Stimulated activated CD8-positive, alpha-beta memory T cell treated with anti-CD3 and anti-CD28 coated beads, Interleukin-15, amount 100 ng/mL, for 4 hours (primary cell): ENCODE results near the gene ZNF813.
"Not testable (repeated sequence)": the region's sequence is repeated elsewhere in the genome, so short reads cannot be mapped to it uniquely, and the experiment has no call there.

Experiments used
- DNase-seq, 2 donors: peaks; one replicate each; pipeline ENCODE4 v3.0.0-alpha.2; 2020; ENCODE audit warnings: low read depth in 2 of 2

The ZNF813 gene

DNA sequence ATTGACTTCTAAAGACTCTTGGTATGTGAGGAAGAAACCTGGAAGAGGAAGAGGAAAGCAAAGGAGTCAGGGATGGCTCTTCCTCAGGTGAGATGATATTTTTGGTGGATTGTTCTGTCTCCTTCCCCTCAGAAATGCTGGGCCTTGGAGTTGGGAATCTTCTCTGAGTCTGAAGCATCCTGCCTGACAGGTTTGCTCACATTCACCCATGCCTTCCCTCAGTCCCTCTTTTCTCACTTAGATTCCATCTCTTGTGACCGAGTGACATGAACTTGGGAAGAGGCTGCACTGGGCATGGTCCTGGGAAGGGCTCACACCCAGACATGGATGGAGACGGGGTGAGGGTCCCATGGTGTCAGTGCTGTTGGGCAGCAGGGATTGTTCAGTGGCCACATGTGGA lies 16.2 kb downstream of the ZNF813 start:
- not testable (repeated sequence) for DNase-seq

DNA sequence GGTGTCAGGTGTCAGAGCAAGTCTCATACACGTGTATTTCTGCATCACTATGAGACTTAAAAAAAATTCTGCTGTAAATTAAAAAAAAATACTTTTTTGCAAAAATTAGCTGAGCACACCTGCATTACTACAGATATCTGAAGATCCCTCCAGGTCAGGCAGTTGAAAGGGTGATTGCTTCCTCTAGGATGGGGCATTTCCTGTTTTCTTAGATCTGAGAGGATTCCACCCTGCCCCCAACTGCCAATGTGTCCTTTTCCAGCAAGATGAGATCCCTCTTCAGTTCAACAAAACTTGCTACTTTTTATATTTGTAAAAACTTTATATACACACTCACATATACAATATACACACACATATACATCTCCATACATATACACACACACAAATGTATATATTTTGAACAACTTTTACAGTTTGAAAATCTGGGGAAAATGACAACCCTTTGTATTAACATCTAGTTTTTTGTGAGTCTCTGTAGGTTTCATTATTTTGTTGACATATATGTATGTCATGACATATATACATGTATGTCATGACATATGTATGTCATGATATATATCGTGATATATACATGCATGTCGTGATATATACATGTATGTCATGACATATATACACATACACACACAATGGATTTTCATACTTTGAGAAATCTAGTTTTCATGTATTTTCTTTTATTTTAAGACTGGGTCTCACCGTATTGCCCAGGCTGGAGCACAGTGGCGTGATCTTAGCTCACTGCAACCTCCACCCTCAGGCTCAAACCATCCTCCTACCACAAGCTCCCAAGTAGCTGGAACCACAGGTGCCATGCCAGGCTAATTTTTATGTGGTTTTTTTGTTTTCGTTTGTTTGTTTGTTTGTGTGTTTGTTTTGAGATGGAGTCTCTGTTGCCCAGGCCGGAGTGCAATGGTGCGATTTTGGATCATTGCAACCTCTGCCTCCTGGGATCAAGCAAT lies 17.8 kb downstream of the ZNF813 start:
- DNase-seq, result no peak

DNA sequence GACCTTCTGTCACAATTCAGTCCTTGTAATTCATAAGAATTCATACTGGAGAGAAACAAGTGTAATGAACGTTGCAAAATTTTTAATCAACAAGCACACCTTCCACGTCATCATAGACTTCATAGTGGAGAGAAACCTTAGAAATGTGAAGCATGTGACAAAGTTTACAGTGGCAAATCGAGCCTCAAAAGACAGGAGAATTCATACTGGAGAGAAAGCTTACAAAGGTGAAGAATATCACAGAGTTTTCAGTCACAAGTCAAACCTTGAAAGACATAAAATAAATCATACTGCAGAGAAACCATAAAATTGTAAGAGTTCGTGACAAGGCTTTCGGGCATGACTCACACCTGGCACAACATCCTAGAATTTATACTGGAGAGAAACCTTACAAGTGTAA lies 24.6 kb downstream of the ZNF813 start:
- DNase-seq, result no peak

DNA sequence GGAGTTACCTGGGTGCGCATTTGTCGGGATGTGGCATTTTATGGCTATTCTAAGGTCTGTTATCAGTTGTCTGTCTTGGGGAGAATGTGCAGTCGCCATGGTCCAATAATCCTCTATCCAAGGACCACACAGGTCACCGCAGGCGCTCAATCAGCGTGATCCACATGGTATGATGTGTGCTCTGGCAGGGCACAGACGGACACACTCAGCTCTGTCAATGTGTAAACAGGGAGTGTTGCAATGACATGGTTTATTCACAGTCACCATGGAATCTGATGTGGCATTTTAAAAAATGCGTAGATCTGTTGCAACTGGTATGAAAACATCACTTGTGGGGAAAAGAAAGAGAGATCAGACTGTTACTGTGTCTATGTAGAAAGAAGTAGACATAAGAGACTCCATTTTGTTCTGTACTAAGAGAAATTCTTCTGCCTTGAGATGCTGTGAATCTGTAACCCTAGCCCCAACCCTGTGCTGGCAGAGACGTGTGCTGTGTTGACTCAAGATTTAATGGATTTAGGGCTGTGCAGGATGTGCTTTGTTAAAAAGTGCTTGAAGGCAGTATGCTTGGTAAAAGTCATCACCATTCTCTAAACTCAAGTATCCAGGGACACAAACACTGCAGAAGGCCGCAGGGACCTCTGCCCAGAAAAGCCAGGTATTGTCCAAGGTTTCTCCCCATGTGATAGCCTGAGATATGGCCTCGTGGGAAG lies 29.9 kb downstream of the ZNF813 start:
- DNase-seq, result not testable (repeated sequence)

DNA sequence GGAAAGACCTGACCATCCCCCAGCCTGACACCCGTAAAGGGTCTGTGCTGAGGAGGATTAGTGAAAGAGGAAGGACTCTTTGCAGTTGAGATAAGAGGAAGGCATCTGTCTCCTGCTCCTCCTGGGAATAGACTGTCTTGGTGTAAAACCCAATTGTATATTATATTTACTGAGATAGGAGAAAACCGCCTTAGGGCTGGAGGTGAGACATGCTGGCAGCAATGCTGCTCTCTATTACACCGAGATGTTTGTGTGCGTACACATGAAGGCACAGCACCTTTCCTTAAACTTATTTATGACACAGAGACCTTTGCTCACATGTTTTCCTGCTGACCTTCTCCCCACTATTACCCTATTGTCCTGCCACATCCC lies 30.5 kb downstream of the ZNF813 start:
- not testable (repeated sequence) for DNase-seq

DNA sequence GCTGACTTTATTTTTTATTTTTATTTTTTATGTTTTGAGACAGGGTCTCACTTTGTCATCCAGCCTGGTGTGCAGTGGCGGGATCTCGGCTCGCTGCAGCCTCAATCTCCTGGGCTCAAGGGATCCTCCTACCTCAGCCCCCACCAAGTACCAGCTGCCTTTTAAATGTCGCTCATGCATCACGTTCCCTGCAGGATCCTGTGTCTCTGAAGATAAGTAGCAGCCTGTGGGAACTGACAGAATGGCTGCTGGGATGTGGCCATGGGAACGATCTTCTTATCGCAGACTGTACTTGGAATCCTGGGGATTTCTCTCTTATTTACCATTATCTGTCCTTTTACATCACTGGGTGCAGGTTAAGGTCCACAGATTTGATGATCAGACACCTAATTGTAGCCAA lies 35.6 kb downstream of the ZNF813 start:
- DNase-seq, result not testable (repeated sequence)

DNA sequence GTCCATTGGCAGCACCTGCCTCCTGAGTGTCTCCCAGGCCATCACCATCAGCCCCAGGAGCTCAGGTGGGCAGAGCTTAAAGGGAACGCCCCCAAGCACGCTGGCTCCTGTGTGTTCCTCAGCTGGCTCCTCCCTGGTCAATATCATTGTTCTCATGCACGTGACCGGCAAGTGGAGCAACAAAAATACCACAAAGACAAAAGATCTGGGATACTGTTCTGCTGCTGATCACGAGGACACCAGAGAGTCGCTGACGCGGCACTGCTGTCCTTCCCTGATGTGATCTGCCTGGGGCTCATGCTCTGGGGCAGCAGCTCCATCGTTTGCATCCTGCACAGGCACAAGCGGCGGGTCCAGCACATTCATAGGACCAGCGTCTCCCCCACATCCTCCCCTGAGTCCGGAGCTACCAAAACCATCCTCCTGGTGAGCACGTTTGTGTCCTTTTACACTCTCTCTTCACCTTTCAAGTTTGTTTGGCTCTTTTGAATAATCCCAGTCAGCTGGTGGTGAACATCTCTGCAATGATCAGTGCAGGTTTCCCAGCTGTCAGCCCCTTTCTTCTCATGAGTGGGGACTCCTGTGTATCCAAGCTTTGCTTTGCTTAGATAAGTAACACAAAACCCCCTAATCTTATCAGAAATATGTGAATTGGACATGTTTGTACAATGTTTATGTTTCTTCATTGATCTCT lies 36.3 kb downstream of the ZNF813 start:
- not testable (repeated sequence) for DNase-seq

DNA sequence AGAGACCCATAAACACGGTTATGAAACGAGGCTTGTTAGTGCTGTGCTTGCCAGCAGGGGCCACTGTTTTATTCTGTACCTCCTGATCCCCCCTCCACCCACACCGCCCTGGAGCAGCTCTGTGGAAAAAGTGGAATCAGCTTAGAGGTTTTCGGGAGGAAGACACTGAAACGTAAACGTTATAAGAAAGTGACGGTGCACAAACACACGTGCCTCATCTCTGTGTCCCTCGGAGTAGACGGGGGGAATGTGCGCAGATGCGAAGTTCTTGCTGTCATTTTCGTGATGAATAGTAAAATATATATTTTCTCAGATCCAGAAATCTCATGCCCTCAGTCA lies 36.8 kb downstream of the ZNF813 start:
- DNase-seq, result not testable (repeated sequence)

DNA sequence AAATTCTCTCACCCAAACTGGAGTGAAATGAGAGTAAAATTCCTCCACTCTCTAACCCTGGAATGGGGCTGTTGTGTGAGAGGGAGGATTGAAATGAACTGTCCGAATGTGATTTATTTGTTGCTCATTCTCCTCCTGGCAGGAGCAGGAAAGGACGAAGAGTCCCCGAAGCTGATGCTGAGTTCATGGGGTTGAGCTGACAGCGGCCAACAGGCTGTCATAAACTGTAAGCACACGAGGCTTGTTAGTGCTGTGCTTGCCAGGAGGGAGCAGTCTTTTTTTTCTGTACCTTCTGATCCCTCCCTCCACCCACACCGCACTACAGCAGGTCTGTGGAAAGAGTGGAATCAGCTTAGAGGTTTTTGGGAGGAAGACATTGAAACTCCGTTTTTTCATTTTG lies 37.4 kb downstream of the ZNF813 start:
- no peak for DNase-seq

DNA sequence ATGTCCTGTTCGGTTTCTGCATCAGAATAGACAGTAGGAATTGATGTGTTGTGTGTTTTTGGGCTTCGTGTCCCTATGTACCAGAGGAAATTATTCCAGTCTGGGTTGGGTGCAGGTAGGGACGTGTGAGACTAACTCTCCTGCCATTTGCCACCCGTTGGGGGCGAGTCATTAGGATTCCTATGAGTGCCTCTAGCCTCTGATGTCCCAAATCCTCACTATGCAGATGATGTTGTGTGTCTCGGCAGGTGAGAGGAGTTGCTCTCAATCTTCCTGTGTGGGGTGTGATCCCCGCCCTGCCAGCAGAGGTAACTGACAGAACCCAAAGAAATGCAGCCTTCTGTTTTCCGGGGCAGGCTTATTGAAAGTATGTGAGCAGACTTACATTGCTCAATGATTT lies 39.2 kb downstream of the ZNF813 start:
- no peak for DNase-seq

DNA sequence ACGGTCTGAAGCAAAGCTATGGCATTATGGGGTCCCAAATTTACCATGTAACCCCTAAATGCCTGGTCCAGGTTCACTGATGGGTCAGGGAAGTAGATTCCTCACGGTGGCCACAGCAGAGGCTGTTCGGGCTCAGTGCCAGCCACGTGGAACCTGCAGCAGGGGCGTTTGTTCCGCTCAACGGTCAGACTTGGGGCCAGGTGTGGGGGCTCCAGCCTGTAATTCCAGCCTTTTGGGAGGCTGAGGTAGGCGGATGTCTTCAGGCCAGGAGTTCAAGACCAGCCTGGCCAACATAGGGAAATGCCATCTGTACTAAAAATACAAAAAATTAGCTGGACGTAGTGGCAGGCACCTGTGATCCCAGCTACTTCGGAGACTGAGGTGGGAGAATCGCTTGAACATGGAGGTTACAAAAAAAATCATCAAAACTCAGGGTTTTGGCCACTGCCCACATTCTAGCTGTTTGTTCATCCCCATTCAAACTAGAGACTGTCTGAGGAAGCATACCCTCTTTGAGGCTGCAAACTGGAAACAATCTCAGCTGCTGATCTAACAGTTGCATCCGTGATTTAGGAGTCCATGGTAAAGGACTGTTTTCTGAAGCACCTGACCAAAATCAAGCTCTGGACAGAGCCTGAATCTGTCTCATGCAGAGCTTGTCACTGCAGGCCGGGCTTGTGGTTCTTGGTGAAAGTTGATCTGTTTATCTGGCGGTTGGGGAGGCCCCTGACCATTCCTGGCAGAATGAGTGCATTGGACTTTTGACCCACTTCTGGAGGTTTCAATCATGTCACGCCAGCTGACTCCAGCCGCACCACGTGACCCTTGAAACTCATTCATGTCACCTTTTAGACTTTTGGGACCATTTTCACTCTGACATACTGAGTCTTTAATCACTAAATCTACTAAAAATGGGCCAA lies 40.2 kb downstream of the ZNF813 start:
- no peak for DNase-seq

DNA sequence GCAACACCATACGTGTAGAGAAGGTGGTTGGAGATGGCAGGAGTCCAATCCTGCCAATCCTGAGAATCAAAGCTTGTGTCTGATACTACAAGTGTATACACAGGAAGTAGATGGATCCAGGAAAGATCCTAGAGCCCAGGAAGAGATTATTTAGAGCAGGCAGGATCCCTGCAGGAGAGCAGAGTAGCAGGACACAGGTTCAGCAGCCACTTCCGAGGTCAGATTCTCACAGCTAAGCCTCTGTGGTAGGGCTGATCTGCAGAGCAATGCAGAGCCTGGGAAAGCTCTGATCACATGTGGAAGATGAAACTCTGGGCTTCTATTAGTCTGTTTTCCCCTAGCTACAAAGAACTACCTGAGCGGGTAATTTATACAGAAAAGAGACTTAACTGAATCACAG lies 41.9 kb downstream of the ZNF813 start:
- DNase-seq, result no peak

DNA sequence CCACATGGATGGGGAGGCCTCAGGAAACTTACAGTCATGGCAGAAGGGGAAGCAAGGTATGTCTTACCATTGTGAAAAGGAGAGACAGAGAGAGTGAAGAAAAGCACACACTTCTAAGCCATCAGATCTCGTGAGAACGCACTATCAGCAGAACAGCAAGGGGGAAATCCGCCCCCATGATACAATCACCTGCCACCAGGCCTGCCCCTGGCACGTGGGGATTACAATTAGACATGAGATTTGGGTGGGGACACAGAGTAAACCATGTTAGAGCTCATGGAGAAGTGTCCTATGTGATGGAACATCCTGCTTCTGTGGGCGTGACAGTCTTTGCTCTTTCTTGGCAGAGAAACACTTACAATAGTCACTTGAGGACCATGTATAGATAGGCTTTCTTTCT lies 42.3 kb downstream of the ZNF813 start:
- DNase-seq, result no peak

DNA sequence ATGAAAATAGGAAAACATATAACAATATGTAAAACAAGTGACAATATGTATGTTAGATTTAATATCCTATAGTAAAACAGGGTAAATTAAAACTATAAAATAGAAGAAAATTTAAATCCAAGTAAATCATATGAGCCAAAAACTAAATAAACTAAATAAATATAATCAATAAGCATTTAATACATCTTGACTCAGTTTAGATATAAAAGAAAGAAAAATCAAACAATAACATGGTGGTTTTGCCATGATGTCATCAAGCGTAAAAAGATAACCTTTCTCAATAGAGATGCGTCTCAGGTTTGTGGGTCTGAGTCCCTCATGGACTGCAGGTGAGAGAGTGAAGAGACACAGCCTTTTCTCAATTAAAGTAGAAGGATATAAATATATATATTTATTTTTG lies 43.8 kb downstream of the ZNF813 start:
- DNase-seq, result no peak

DNA sequence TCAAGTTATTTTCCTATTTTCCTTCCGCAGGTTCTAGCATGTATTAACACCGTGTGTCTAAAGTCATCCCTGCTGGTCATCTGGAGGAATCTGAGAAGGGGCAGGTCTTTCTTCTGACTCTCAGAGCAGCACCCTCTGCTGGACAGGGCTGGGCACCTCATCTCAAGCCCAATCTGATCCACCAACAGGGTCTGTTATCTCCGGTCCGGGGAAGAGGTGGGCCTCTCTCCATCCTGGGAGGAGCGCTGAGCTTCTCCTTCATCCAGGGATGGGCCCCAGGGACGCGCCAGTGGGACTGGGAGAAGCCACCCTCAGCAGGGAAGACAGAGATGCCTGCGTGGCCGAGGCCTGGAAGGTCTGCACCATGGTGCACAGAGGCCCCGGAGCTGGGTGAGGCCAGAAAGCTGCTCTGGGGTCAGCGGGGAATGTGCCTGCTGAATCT lies 44.4 kb downstream of the ZNF813 start:
- peak; percentile 2 to 27 for DNase-seq

DNA sequence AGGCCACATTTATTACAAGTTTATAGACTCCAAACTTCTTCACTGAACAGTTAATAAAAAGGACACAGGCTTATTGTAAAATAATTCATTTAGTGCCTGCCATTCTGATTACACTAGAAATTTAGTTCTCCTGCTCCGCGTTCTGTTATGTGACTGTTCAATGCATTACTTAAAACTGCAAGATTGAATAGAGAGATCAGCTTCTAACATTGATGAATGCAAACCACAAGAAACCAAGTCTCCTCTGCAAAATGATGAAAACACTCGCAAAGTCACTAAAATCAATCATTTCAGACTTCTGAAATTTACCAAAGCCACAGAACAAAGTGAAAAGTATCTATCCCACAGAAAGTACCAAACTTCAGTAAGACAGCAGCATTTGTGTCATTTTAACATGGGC lies 47.5 kb downstream of the ZNF813 start:
- DNase-seq, result not testable (repeated sequence)

DNA sequence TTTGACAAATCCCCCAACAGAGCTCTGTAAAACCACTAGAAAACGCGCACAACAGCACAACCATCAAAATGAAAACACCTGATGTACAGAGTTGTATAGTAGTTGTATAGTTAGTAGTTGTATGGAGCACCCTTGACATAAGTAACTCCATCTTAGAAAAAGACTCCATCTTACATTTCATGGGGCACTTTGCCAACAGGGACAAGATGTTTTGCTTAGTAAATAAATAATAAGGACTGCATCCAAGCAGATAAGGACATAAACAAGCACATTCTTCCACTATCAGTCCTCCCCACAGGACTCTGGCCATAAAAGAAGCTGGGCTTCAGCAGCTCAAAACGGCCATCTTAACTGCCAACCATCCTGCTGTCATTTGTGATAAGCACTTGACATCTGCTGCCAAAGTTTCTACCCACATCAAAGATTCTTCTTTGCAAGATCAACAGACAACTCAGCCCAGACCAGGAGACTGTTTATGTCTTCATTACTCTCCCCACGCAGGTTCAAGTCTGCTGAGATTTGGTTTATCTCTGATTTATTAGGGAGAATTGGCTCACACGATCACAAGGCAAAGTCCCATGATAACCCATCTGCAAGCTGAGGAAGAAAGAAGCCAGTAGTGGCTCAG lies 49.7 kb downstream of the ZNF813 start:
- DNase-seq, result no peak

DNA sequence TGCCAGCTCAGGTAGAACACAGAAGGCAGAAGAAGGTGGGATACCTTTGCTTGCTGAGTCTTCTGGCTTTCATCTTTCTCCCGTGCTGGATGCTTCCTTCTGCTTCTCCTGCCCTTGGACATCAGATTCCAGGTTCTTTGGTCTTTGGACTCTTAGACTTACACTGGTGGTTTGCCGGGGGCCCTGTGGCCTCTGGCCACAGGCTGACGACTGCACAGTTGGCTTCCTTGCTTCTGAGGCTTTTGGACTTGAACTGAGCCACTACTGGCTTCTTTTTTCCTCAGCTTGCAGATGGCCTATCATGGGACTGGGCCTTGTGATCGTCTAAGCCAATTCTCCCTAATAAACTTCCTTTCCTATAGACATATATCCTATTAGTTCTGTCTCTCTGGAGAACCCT lies 50.6 kb downstream of the ZNF813 start:
- no peak for DNase-seq

DNA sequence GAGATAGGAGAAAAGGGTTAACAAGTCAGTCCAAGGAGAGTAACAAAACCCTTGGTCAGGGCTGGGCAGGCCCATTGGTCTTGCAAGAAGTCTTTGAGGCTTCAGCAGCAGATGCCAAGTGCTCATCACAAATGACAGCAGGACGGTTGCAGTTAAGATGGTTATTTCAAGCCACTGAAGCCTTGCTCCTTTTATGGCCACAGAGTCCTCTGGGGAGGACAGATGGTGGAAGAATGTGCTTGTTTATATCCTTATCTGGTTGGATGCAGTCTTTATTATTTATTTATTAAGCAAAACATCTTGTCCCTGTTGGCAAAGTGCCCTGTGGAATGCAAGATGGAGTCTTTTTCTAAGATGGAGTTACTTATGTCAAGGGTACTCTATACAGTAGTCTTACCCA lies 51.2 kb downstream of the ZNF813 start:
- DNase-seq, result no peak

DNA sequence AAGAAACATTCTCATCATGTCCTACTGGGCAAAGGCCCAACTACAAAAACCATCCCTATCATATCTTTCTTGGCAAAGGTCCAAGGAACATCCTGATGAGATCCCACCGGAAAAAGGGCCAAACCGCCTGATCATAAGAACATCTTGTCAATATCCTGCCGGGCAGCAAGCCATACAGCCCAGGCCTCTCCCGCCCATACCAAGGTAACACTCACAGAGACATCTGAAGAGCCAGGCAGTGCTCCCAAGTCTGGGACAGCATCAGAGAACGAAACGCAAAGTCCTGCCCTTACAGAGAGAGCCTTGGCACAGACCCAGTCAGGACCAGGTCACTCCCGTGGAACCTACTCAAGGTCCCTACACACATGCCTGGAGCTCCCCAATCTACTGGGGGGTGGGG lies 51.9 kb downstream of the ZNF813 start:
- DNase-seq, result no peak

DNA sequence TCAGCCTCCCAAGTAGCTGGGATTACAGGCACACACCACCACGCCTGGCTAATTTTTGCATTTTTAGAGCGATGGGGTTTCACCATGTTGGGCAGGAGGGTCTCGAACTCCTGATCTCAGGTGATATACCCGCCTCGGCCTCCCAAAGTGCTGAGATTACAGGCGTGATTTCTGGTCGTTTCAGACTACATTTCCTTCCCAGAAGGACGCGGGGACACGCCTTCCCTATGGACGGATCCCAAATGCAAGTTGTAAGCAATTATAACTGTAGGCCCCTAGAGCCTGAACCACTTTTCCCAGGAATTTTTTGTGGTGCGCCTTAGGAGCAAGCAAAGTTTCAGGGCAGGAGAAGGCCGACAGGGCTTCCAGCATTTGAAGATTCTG lies 52.6 kb downstream of the ZNF813 start:
- DNase-seq, result no peak
